ENCODE data around the gene EPHA4. TPM values are rescaled to one million over a fixed set of nuclear protein-coding genes. Genes with fewer than 3 reads are reported as not detected.

Gene EPHA4
- total and polyA plus RNA-seq, 5 experiments from 2014 or later, result 0.41 to 9.7 (median 4.5) TPM

GRCh38 chr2:221412978-221413377 lies 159.1 kb downstream of the EPHA4 start:
- Mint-ChIP-seq H3K36me3 (no peaks in the 10 kb centered on the region), H3K27ac (no peak overlapping the region), H3K9me3 (peaks cover 0 to 21% (median 0%) of the 10 kb centered on the region in 9 donors), H3K4me3 (no peak overlapping the region), H3K27me3 (peaks cover 3 to 34% (median 14%) of the 10 kb centered on the region in 5 donors), H3K4me1 (peaks cover 0 to 7% (median 0%) of the 10 kb centered on the region in 4 donors)
- no peak for DNase-seq
- POLR2A ChIA-PET, result no interaction called here
- no peak for ATAC-seq

- Mint-ChIP-seq H3K4me3 (no peak overlapping the region), H3K4me1 (peaks cover 0 to 9% (median 0%) of the 10 kb centered on the region in 4 donors), H3K27ac (no peak overlapping the region), H3K9me3 (peaks cover 0 to 21% (median 4%) of the 10 kb centered on the region in 9 donors), H3K36me3 (peaks cover 0 to 5% (median 0%) of the 10 kb centered on the region in 3 donors), H3K27me3 (peaks cover 5 to 36% (median 17%) of the 10 kb centered on the region in 5 donors)
- ATAC-seq (no peak), DNase-seq (no peak)
- POLR2A ChIA-PET, result no interaction called here
Observed at GRCh38 chr2:221410487-221410886, 161.6 kb downstream of the EPHA4 start.

- no peak overlapping the region for H3K4me3 Mint-ChIP-seq
- H3K36me3 Mint-ChIP-seq, result peaks cover 0 to 5% (median 0%) of the 10 kb centered on the region in 3 donors
- peaks cover 0 to 9% (median 0%) of the 10 kb centered on the region in 4 donors for H3K4me1 Mint-ChIP-seq
- ATAC-seq (no peak), DNase-seq (no peak)
- H3K27ac Mint-ChIP-seq, result no peak overlapping the region
- peaks cover 0 to 21% (median 4%) of the 10 kb centered on the region in 9 donors for H3K9me3 Mint-ChIP-seq
- H3K27me3 Mint-ChIP-seq, result peaks cover 5 to 36% (median 17%) of the 10 kb centered on the region in 5 donors
- POLR2A ChIA-PET, result no interaction called here
Observed at GRCh38 chr2:221407765-221408164, 164.3 kb downstream of the EPHA4 start.

- peaks cover 0 to 20% (median 4%) of the 10 kb centered on the region in 9 donors for H3K9me3 Mint-ChIP-seq
- peaks cover 0 to 5% (median 0%) of the 10 kb centered on the region in 3 donors for H3K36me3 Mint-ChIP-seq
- peaks cover 0 to 9% (median 0%) of the 10 kb centered on the region in 4 donors for H3K4me1 Mint-ChIP-seq
- ATAC-seq, result no peak
- no peak overlapping the region for H3K27ac Mint-ChIP-seq
- POLR2A ChIA-PET, result no interaction called here
- H3K27me3 Mint-ChIP-seq, result peaks cover 4 to 20% (median 12%) of the 10 kb centered on the region in 5 donors
- H3K4me3 Mint-ChIP-seq, result no peak overlapping the region
- no peak for DNase-seq
Observed at GRCh38 chr2:221405521-221405920, 166.6 kb downstream of the EPHA4 start.

GRCh38 chr2:221402072-221402471 lies 170.0 kb downstream of the EPHA4 start:
- Mint-ChIP-seq H3K9me3 (peaks cover 0 to 12% (median 4%) of the 10 kb centered on the region in 9 donors), H3K27ac (no peak overlapping the region), H3K36me3 (peaks cover 0 to 4% (median 0%) of the 10 kb centered on the region in 3 donors), H3K27me3 (peaks cover 0 to 7% (median 0%) of the 10 kb centered on the region in 5 donors), H3K4me1 (no peaks in the 10 kb centered on the region), H3K4me3 (no peak overlapping the region)
- POLR2A ChIA-PET, result interaction anchor here (0.6 kb wide), 1 partner anchor 41 kb away, joined by 3 read pairs; no protein-coding TSS in a partner anchor
- DNase-seq, result no peak
- ATAC-seq, result no peak

- Mint-ChIP-seq H3K4me1 (no peaks in the 10 kb centered on the region), H3K9me3 (peaks cover 0 to 6% (median 0%) of the 10 kb centered on the region in 9 donors), H3K27ac (no peak overlapping the region), H3K27me3 (peaks cover 0 to 3% (median 0%) of the 10 kb centered on the region in 5 donors), H3K36me3 (no peaks in the 10 kb centered on the region), H3K4me3 (no peak overlapping the region)
- ATAC-seq, result no peak
- POLR2A ChIA-PET, result no interaction called here
- no peak for DNase-seq
Observed at GRCh38 chr2:221400411-221400810, 171.7 kb downstream of the EPHA4 start.

GRCh38 chr2:221399183-221399582 lies 172.9 kb downstream of the EPHA4 start:
- ATAC-seq (no peak), DNase-seq (no peak)
- Mint-ChIP-seq H3K27me3 (peaks cover 0 to 3% (median 0%) of the 10 kb centered on the region in 5 donors), H3K4me3 (no peak overlapping the region), H3K36me3 (no peaks in the 10 kb centered on the region), H3K27ac (no peak overlapping the region), H3K4me1 (no peaks in the 10 kb centered on the region), H3K9me3 (peaks cover 0 to 6% (median 0%) of the 10 kb centered on the region in 9 donors)
- POLR2A ChIA-PET, result no interaction called here

- H3K9me3 Mint-ChIP-seq, result peaks cover 0 to 6% (median 0%) of the 10 kb centered on the region in 9 donors
- H3K27ac Mint-ChIP-seq, result no peak overlapping the region
- H3K4me3 Mint-ChIP-seq, result no peak overlapping the region
- POLR2A ChIA-PET, result no interaction called here
- ATAC-seq (no peak), DNase-seq (no peak)
- no peaks in the 10 kb centered on the region for H3K36me3 Mint-ChIP-seq
- peaks cover 0 to 6% (median 2%) of the 10 kb centered on the region in 5 donors for H3K27me3 Mint-ChIP-seq
- H3K4me1 Mint-ChIP-seq, result no peaks in the 10 kb centered on the region
Observed at GRCh38 chr2:221397187-221397586, 174.9 kb downstream of the EPHA4 start.

GRCh38 chr2:221392228-221392881 lies 179.7 kb downstream of the EPHA4 start:
- H3K4me3 Mint-ChIP-seq, result no peak overlapping the region
- ATAC-seq, result no peak
- H3K9me3 Mint-ChIP-seq, result no peaks in the 10 kb centered on the region
- peaks cover 0 to 3% (median 2%) of the 10 kb centered on the region in 5 donors for H3K27me3 Mint-ChIP-seq
- DNase-seq, result no peak
- H3K36me3 Mint-ChIP-seq, result no peaks in the 10 kb centered on the region
- no peaks in the 10 kb centered on the region for H3K4me1 Mint-ChIP-seq
- peak overlapping the region in 1 of 10 donors; percentile 12 for H3K27ac Mint-ChIP-seq
- POLR2A ChIA-PET, result no interaction called here

GRCh38 chr2:221390878-221391277 lies 181.2 kb downstream of the EPHA4 start:
- H3K4me3 Mint-ChIP-seq, result no peak overlapping the region
- H3K27ac Mint-ChIP-seq, result no peak overlapping the region
- ATAC-seq (no peak), DNase-seq (no peak)
- no peaks in the 10 kb centered on the region for H3K4me1 Mint-ChIP-seq
- peaks cover 0 to 7% (median 2%) of the 10 kb centered on the region in 5 donors for H3K27me3 Mint-ChIP-seq
- H3K9me3 Mint-ChIP-seq, result no peaks in the 10 kb centered on the region
- POLR2A ChIA-PET, result no interaction called here
- H3K36me3 Mint-ChIP-seq, result no peaks in the 10 kb centered on the region

- no peaks in the 10 kb centered on the region for H3K9me3 Mint-ChIP-seq
- ATAC-seq (no peak), DNase-seq (no peak)
- H3K36me3 Mint-ChIP-seq, result no peaks in the 10 kb centered on the region
- POLR2A ChIA-PET, result no interaction called here
- H3K4me1 Mint-ChIP-seq, result no peaks in the 10 kb centered on the region
- H3K27ac Mint-ChIP-seq, result no peak overlapping the region
- peaks cover 0 to 8% (median 2%) of the 10 kb centered on the region in 5 donors for H3K27me3 Mint-ChIP-seq
- H3K4me3 Mint-ChIP-seq, result no peak overlapping the region
Observed at GRCh38 chr2:221389904-221390303, 182.2 kb downstream of the EPHA4 start.

GRCh38 chr2:221389421-221389820 lies 182.7 kb downstream of the EPHA4 start:
- ATAC-seq, result no peak
- Mint-ChIP-seq H3K4me1 (no peaks in the 10 kb centered on the region), H3K36me3 (no peaks in the 10 kb centered on the region), H3K27ac (no peak overlapping the region), H3K9me3 (no peaks in the 10 kb centered on the region), H3K27me3 (peaks cover 0 to 8% (median 2%) of the 10 kb centered on the region in 5 donors), H3K4me3 (no peak overlapping the region)
- DNase-seq, result no peak
- POLR2A ChIA-PET, result no interaction called here

GRCh38 chr2:221388891-221389290 lies 183.2 kb downstream of the EPHA4 start:
- Mint-ChIP-seq H3K4me3 (no peak overlapping the region), H3K4me1 (no peaks in the 10 kb centered on the region), H3K36me3 (no peaks in the 10 kb centered on the region), H3K27ac (no peak overlapping the region), H3K27me3 (peaks cover 0 to 8% (median 2%) of the 10 kb centered on the region in 5 donors), H3K9me3 (no peaks in the 10 kb centered on the region)
- POLR2A ChIA-PET, result no interaction called here
- ATAC-seq, result no peak
- no peak for DNase-seq

- no peaks in the 10 kb centered on the region for H3K4me1 Mint-ChIP-seq
- DNase-seq (no peak), ATAC-seq (no peak)
- H3K4me3 Mint-ChIP-seq, result no peak overlapping the region
- H3K9me3 Mint-ChIP-seq, result no peaks in the 10 kb centered on the region
- H3K36me3 Mint-ChIP-seq, result no peaks in the 10 kb centered on the region
- H3K27ac Mint-ChIP-seq, result no peak overlapping the region
- H3K27me3 Mint-ChIP-seq, result peaks cover 0 to 4% (median 0%) of the 10 kb centered on the region in 5 donors
- POLR2A ChIA-PET, result no interaction called here
Observed at GRCh38 chr2:221385716-221386115, 186.4 kb downstream of the EPHA4 start.

All from naive thymus-derived CD8-positive, alpha-beta T cell (primary cell).